ENCODE data around the gene CBR1. TPM values are rescaled to one million over a fixed set of nuclear protein-coding genes. Genes with fewer than 3 reads are reported as not detected.

Gene CBR1
- total and polyA plus RNA-seq, 2 of the 13 experiments (the other 11 are each of a cell fraction or from before 2014, with no cell fraction given): 33.7 to 38.7 TPM

DNA sequence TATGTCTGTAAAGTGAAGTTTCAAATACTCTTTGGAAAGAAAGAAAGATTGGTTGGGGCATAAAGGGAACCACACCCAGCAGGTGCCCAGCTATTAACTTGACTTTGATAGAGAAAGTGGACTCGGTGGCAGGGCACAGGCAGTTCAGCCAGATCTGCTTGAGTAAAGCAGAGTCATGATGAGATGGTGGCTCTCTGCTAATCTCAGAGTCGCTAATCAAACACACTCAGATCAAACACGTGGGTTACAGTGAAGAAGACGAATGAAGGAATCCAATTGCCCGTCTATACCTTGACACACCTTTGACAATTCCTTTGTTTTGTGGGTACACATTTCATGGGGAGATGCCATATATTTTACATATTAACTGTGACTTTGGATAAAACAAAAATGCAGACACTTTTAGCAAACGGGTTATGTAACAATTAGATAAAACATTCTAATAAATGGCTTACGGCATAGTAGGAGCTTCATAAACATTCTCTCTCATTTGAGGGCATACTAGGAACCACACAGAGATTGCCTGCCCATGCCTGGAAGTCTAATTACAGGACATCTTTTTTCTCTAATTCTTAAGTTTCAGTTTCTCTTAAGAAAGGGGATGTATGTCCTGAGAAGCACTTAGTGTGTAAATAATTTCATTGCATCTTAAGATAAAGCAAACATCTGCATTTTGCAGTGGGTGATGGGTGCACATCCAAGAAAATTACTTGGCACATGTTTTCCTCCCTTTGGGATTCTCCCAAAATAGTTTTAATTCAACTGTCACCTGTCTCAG, 7.2 kb downstream of the CBR1 start:
- no peak overlapping the region for H3K4me3 ChIP-seq (replicated peaks in 1 of 3; ENCODE audit: insufficient read depth in 1 of 3, low read depth in 2 of 3, low read length in 3 of 3)
- H3K4me2 ChIP-seq (ENCODE audit: low read depth, low read length): no peak overlapping the region
- CTCF ChIA-PET (ENCODE audit: low intra/inter-chr PET ratio, low total read pairs): no interaction called here
- no peak for FAIRE-seq
- H3K27me3 ChIP-seq (ENCODE audit: control insufficient read depth in 1 of 2, insufficient read depth in 2 of 2, low read length in 2 of 2): no peaks in the 10 kb centered on the region; a peak in 1 of 5 replicates
- POLR2A ChIA-PET: interaction anchor here (2.1 kb wide), 1 partner anchor 17 kb away, joined by 7 read pairs; the partner anchor contains the start of gene SETD4
- H3K9ac ChIP-seq (ENCODE audit: insufficient read depth, low read depth, low read length): no peak overlapping the region
- no peak for ATAC-seq
- no peaks in the 10 kb centered on the region for H3K9me3 ChIP-seq (ENCODE audit: low read length)
- H2AFZ ChIP-seq (ENCODE audit: low read length): no peak overlapping the region
- no peaks in the 10 kb centered on the region for H3K79me2 ChIP-seq (ENCODE audit: insufficient read depth, low read length)
- DNase-seq (ENCODE audit: low spot score): no peak
- H3K4me1 ChIP-seq (ENCODE audit: insufficient read depth, low read length): peaks cover 36% of the 10 kb centered on the region
- WGBS (ENCODE audit: low lambda C conversion rate): 71% methylated on average over 7 of the region's 7 CpGs
- in situ Hi-C loops (cut with HindIII; ENCODE audit: extremely low pct_ligation_motif_present, low pct_unique_long_range_greater_than_20kb) (no loop called here), intact Hi-C loops (cut with micrococcal nuclease; ENCODE audit: unreplicated experiment) (no loop called here)
- TF ChIP-seq ZBTB1 (CRISPR knock-in tag; IDR thresholded peaks at IDR 0.05; ENCODE audit: borderline replicate concordance) (no peak), IKZF1 (IDR thresholded peaks at IDR 0.05) (no peak), ZNF850 (CRISPR knock-in tag; conservative IDR thresholded peaks at IDR 0.05) (no peak), RARA (CRISPR knock-in tag; IDR thresholded peaks at IDR 0.05) (no peak), HNRNPH1 (optimal IDR thresholded peaks at IDR 0.05; ENCODE audit: low read depth, low read length) (no peak), NFE2 (CRISPR knock-in tag; IDR thresholded peaks at IDR 0.05) (no peak), ZNF317 (CRISPR knock-in tag; IDR thresholded peaks at IDR 0.05) (no peak)
- TF ChIP-seq, protein P1, sequence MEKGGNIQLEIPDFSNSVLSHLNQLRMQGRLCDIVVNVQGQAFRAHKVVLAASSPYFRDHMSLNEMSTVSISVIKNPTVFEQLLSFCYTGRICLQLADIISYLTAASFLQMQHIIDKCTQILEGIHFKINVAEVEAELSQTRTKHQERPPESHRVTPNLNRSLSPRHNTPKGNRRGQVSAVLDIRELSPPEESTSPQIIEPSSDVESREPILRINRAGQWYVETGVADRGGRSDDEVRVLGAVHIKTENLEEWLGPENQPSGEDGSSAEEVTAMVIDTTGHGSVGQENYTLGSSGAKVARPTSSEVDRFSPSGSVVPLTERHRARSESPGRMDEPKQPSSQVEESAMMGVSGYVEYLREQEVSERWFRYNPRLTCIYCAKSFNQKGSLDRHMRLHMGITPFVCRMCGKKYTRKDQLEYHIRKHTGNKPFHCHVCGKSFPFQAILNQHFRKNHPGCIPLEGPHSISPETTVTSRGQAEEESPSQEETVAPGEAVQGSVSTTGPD (CRISPR knock-in tag; IDR thresholded peaks at IDR 0.05): no peak
- TF ChIP-seq, protein P2, sequence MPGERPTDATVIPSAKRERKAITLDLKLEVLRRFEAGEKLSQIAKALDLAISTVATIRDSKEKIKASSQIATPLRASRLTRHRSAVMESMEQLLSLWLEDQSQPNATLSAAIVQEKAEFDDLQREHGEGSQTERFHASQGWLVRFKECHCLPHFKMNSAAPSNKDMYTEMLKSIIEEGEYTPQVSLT (CRISPR knock-in tag; IDR thresholded peaks at IDR 0.05; ENCODE audit: borderline replicate concordance, low read depth): no peak
- TF ChIP-seq, protein P3, sequence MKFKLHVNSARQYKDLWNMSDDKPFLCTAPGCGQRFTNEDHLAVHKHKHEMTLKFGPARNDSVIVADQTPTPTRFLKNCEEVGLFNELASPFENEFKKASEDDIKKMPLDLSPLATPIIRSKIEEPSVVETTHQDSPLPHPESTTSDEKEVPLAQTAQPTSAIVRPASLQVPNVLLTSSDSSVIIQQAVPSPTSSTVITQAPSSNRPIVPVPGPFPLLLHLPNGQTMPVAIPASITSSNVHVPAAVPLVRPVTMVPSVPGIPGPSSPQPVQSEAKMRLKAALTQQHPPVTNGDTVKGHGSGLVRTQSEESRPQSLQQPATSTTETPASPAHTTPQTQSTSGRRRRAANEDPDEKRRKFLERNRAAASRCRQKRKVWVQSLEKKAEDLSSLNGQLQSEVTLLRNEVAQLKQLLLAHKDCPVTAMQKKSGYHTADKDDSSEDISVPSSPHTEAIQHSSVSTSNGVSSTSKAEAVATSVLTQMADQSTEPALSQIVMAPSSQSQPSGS (CRISPR knock-in tag; IDR thresholded peaks at IDR 0.05): no peak
- H3K36me3 ChIP-seq (replicated peaks in 1 of 2; ENCODE audit: control insufficient read depth in 1 of 2, insufficient read depth in 2 of 2, low read length in 2 of 2): no peaks in the 10 kb centered on the region
- H4K20me1 ChIP-seq (ENCODE audit: insufficient read depth, low read length): no peaks in the 10 kb centered on the region
- BruUV-seq (replicated peaks): no TSS peak
- no peak overlapping the region for H3K27ac ChIP-seq (ENCODE audit: extremely low read length, insufficient read depth, low read length)
